ENCODE results near the gene FCN3. TPM values are rescaled to one million over a fixed set of nuclear protein-coding genes. Genes with fewer than 3 reads are reported as not detected.

The FCN3 gene
- total and polyA plus RNA-seq, 2 experiments from 2014 or later = not detected

DNA sequence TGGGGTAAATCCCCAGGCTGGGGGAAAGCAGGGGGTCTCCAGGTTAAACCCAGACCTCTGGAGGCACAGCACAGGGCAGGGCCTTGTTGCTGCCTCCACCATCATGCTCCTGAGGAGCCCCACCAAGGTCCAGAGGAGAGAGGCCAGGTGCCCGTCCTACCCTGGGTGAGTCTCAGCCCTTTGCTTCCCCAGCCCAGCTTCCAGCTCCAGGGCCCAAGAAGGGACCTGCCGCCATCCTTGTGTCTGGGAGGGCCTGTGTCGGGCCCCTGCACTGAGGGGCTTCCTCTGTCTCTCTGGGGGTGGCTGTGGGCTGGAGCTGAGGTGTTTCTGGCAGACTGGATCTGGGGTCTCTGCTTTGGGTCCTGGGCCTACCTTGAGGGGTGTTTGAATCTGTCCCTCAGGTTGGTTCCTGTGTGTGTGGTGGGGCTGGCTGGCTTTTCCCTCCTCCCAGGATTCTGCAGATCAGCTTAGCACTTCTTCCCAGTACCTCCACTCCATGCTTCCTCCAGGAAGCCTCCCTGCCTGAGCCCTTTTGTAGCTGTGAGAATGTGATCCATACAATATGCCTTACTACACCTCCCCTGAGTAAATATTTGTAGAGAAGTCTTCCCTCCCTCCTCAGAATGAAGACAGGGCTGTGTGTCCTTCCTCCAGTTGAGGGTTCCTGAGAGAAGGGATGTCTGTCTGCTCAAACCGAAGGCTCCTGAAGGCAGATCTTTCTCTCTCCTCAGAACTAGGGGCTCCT is 24.0 kb upstream of the FCN3 start:
- H2AFZ ChIP-seq = no peak overlapping the region
- TF ChIP-seq EZH2phosphoT487 (IDR thresholded peaks at IDR 0.05; ENCODE audit: low read depth, severe bottlenecking, unreplicated experiment) = no peak
- TF ChIP-seq EZH2 (IDR thresholded peaks at IDR 0.05; ENCODE audit: borderline replicate concordance) = no peak
- TF ChIP-seq, protein P1, sequence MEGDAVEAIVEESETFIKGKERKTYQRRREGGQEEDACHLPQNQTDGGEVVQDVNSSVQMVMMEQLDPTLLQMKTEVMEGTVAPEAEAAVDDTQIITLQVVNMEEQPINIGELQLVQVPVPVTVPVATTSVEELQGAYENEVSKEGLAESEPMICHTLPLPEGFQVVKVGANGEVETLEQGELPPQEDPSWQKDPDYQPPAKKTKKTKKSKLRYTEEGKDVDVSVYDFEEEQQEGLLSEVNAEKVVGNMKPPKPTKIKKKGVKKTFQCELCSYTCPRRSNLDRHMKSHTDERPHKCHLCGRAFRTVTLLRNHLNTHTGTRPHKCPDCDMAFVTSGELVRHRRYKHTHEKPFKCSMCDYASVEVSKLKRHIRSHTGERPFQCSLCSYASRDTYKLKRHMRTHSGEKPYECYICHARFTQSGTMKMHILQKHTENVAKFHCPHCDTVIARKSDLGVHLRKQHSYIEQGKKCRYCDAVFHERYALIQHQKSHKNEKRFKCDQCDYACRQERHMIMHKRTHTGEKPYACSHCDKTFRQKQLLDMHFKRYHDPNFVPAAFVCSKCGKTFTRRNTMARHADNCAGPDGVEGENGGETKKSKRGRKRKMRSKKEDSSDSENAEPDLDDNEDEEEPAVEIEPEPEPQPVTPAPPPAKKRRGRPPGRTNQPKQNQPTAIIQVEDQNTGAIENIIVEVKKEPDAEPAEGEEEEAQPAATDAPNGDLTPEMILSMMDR (IDR thresholded peaks at IDR 0.05; ENCODE audit: poor library complexity) = no peak

DNA sequence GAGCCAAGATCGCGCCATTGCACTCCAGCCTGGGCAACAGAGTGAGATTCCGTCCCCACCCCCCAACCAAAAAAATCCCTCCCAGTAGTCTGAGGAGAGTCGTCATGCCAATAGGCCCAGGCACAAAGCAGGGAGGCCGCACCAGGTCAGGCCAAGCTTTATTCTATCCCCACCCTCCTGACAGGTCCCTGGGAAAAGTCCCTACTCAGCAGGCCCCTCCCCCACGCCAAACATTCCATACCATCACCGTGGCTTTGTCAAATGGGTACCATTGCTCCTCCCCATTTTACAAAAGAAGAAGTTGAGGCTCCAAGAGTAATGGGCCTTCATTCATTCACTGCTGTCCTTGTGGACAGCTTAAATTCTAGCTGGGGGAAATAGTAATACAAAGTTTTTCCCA is 23.1 kb upstream of the FCN3 start:
- Histone ChIP-seq H3K36me3 (replicated peaks; ENCODE audit: insufficient read depth, low read depth) (no peaks in the 10 kb centered on the region), H3K27me3 (no peaks in the 10 kb centered on the region), H3K4me3 (no peak overlapping the region), H3K79me2 (no peaks in the 10 kb centered on the region), H3K27ac (no peak overlapping the region), H4K20me1 (ENCODE audit: insufficient read depth, poor library complexity, severe bottlenecking) (no peaks in the 10 kb centered on the region), H3K9me3 (ENCODE audit: low read depth) (no peaks in the 10 kb centered on the region), H3K4me2 (no peak overlapping the region), H3K9me2 (replicated peaks; ENCODE audit: insufficient read depth) (no peaks in the 10 kb centered on the region), H2AFZ (no peak overlapping the region), H3K4me1 (ENCODE audit: insufficient read depth) (peaks cover 3% of the 10 kb centered on the region)
- WGBS (ENCODE audit: low lambda C conversion rate, missing lambda C conversion rate) = 74% methylated on average over 7 of the region's 7 CpGs
- no peak for DNase-seq (ENCODE audit: low spot score)
- TF ChIP-seq, protein P1 (IDR thresholded peaks at IDR 0.05; ENCODE audit: poor library complexity) = no peak
- TF ChIP-seq EZH2phosphoT487 (IDR thresholded peaks at IDR 0.05; ENCODE audit: low read depth, severe bottlenecking, unreplicated experiment) (no peak), EZH2 (IDR thresholded peaks at IDR 0.05; ENCODE audit: borderline replicate concordance) (no peak)

More for the DNA sequence above, 24.0 kb upstream of the FCN3 start:
- Histone ChIP-seq H3K9me3 (ENCODE audit: low read depth) (no peaks in the 10 kb centered on the region), H3K27ac (no peak overlapping the region), H3K79me2 (no peaks in the 10 kb centered on the region), H3K36me3 (replicated peaks; ENCODE audit: insufficient read depth, low read depth) (no peaks in the 10 kb centered on the region), H3K27me3 (no peaks in the 10 kb centered on the region), H3K4me3 (no peak overlapping the region), H3K9me2 (replicated peaks; ENCODE audit: insufficient read depth) (no peaks in the 10 kb centered on the region), H4K20me1 (ENCODE audit: insufficient read depth, poor library complexity, severe bottlenecking) (no peaks in the 10 kb centered on the region), H3K4me1 (ENCODE audit: insufficient read depth) (peaks cover 11% of the 10 kb centered on the region), H3K4me2 (no peak overlapping the region)
- DNase-seq (ENCODE audit: low spot score) = no peak
- WGBS (ENCODE audit: low lambda C conversion rate, missing lambda C conversion rate) = 73% methylated on average over 4 of the region's 4 CpGs

DNA sequence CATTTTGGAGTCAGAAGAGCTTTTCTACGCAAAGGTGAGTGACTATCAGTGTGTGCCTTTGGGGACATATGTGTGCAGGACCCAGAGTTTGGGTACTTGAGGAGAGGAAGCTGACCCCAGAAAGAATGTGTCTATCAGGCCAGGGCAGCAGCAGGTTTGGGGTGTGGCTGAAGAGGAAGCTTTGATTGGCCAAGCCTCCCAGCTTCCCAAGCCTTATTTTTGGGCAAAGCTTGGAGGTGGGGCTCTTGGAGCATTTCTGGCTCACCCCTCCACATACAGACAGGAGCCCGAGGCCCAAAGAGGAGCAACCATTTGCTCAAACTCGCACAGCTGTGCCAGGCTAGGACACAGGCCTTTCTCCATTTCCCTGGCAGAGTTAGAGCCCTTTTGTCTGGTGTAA is 22.5 kb upstream of the FCN3 start:
- Histone ChIP-seq H3K9me3 (ENCODE audit: low read depth) (no peaks in the 10 kb centered on the region), H3K27ac (no peak overlapping the region), H2AFZ (no peak overlapping the region), H3K4me3 (no peak overlapping the region), H3K36me3 (replicated peaks; ENCODE audit: insufficient read depth, low read depth) (no peaks in the 10 kb centered on the region), H4K20me1 (ENCODE audit: insufficient read depth, poor library complexity, severe bottlenecking) (no peaks in the 10 kb centered on the region), H3K27me3 (no peaks in the 10 kb centered on the region), H3K9me2 (replicated peaks; ENCODE audit: insufficient read depth) (no peaks in the 10 kb centered on the region), H3K79me2 (no peaks in the 10 kb centered on the region), H3K4me2 (no peak overlapping the region), H3K4me1 (ENCODE audit: insufficient read depth) (peaks cover under 1% of the 10 kb centered on the region)
- TF ChIP-seq EZH2phosphoT487 (IDR thresholded peaks at IDR 0.05; ENCODE audit: low read depth, severe bottlenecking, unreplicated experiment) (no peak), EZH2 (IDR thresholded peaks at IDR 0.05; ENCODE audit: borderline replicate concordance) (no peak)
- TF ChIP-seq, protein P1 (IDR thresholded peaks at IDR 0.05; ENCODE audit: poor library complexity) = no peak
- DNase-seq (ENCODE audit: low spot score) = no peak
- WGBS (ENCODE audit: low lambda C conversion rate, missing lambda C conversion rate) = 90% methylated on average over 3 of the region's 3 CpGs

All from hepatocyte (in vitro differentiated cells).